ENCODE measurements around the gene BBS9.

DNA sequence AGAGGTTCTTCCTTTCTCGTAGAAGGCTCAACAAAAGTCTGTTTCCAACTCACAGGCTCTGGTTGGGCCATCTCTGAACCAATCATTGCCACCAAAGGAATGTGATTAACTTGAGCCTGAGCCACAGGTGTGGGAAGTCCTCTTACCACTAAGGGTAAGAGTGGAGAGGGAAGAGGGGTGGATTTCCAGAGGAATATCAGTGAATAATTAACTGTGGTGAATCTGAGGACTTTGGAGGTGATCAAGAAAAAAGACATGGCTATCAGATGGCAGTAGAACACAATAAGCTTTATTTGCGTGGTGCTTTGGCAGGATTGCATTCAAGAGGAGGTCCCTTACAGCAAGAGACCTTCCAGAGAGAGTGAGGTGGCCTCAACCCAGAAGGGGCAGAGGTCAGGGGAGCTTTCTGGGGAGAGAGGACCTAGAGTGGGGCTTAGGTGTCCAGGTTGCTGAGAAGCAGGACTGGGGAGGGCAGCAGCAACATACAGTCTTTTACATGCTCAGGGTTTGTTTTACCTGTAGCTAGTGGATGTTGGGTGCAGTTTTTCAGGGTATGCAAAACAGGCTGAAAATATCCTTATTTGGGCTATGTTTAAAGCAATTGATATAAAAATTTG is 61.4 kb downstream of the BBS9 start:
- TF ChIP-seq EZH2 (IDR thresholded peaks at IDR 0.05; ENCODE audit: insufficient read depth, poor library complexity, severe bottlenecking) (no peak), EZH2phosphoT487 (IDR thresholded peaks at IDR 0.05; ENCODE audit: insufficient read depth, low read depth) (no peak)

Data from GM23248 (cell line).